Suprapubic skin (tissue), 4 donors: ENCODE data around the gene HDAC11. TPM values are rescaled to one million over a fixed set of nuclear protein-coding genes. Genes with fewer than 3 reads are reported as not detected.

Experiments used
- DNase-seq, 2 donors: peaks; one replicate each; pipeline ENCODE4 v3.0.0-alpha.2; 2019; ENCODE audit warnings: low spot score in 2 of 2
- H3K27ac ChIP-seq: fragments of 200-600 bp; sonication (generic); one replicate; pipeline ENCODE4 v1.5.1; 2019
- H3K27me3 ChIP-seq: fragments of 200-600 bp; sonication (generic); one replicate; pipeline ENCODE4 v1.5.1; 2019
- H3K36me3 ChIP-seq: fragments of 200-600 bp; sonication (generic); one replicate; pipeline ENCODE4 v1.5.1; 2019
- H3K4me1 ChIP-seq: fragments of 200-600 bp; sonication (generic); one replicate; pipeline ENCODE4 v1.5.1; 2019
- H3K4me3 ChIP-seq: fragments of 200-600 bp; sonication (generic); one replicate; pipeline ENCODE4 v1.5.1; 2019; ENCODE audit warnings: mild to moderate bottlenecking
- H3K9me3 ChIP-seq: fragments of 200-600 bp; sonication (generic); one replicate; pipeline ENCODE4 v1.5.1; 2019
- EP300 ChIP-seq: sonication (generic); formaldehyde crosslinking; IDR thresholded peaks from one replicate; pipeline ENCODE4 v1.6.1; 2017; ENCODE audit warnings: antibody characterized with exemption
- POLR2A ChIP-seq, 2 donors: fragments of 450-650 bp; IDR thresholded peaks; one replicate each; pipeline ENCODE4 v1.6.1; 2017; ENCODE audit warnings: antibody characterized with exemption in 2 of 2, mild to moderate bottlenecking in 2 of 2, moderate library complexity in 2 of 2
- POLR2AphosphoS5 ChIP-seq, 3 donors: sonication (generic); formaldehyde crosslinking; IDR thresholded peaks; one replicate each; pipeline ENCODE4 v1.6.1; 2017; ENCODE audit warnings: antibody characterized with exemption in 3 of 3
- WGBS: methylation state at CpG from one replicate; pipeline ENCODE4 v1.1.5; 2018; 5-methylcytosine and 5-hydroxymethylcytosine counted together
- total RNA-seq, 4 donors: library from RNA; depleted of rRNA; stranded (reverse); fragments of >200 nt; gene quantifications; one replicate each; pipeline ENCODE4 v1.1.0, GENCODE V29; 2016
- TF ChIP-seq, protein P1 (sequence below), 2 donors: fragments of 200-600 bp in 1 of 2; fragments of 450-650 bp in 1 of 2; sonication (generic) in 1 of 2; IDR thresholded peaks; one replicate each; pipeline ENCODE4 v1.5.1; 2016 to 2019; ENCODE audit warnings: antibody characterized with exemption in 2 of 2, mild to moderate bottlenecking in 1 of 2, moderate library complexity in 1 of 2

The HDAC11 gene
- total RNA-seq, 4 donors from 2014 or later: 16.7 to 28.3 (median 27.5) TPM

- no peaks in the 10 kb centered on the region for H3K27me3 ChIP-seq
- no peaks in the 10 kb centered on the region for H3K36me3 ChIP-seq
- H3K27ac ChIP-seq: peak overlapping the region; percentile 30
- H3K4me1 ChIP-seq: peaks cover 16% of the 10 kb centered on the region
- H3K4me3 ChIP-seq: peak overlapping the region; percentile 45
- WGBS: 3% methylated on average over 7 of the region's 7 CpGs
- no peak for TF ChIP-seq POLR2AphosphoS5 (IDR thresholded peaks at IDR 0.05)
- no peak for TF ChIP-seq POLR2A (IDR thresholded peaks at IDR 0.05)
- TF ChIP-seq, protein P1, sequence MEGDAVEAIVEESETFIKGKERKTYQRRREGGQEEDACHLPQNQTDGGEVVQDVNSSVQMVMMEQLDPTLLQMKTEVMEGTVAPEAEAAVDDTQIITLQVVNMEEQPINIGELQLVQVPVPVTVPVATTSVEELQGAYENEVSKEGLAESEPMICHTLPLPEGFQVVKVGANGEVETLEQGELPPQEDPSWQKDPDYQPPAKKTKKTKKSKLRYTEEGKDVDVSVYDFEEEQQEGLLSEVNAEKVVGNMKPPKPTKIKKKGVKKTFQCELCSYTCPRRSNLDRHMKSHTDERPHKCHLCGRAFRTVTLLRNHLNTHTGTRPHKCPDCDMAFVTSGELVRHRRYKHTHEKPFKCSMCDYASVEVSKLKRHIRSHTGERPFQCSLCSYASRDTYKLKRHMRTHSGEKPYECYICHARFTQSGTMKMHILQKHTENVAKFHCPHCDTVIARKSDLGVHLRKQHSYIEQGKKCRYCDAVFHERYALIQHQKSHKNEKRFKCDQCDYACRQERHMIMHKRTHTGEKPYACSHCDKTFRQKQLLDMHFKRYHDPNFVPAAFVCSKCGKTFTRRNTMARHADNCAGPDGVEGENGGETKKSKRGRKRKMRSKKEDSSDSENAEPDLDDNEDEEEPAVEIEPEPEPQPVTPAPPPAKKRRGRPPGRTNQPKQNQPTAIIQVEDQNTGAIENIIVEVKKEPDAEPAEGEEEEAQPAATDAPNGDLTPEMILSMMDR (IDR thresholded peaks at IDR 0.05): no peak
- no peak for TF ChIP-seq EP300
- H3K9me3 ChIP-seq: no peaks in the 10 kb centered on the region
- DNase-seq: no peak
Observed at GRCh38 chr3:13451301-13451673, 28.8 kb upstream of the HDAC11 start.

GRCh38 chr3:13452490-13453335, 27.4 kb upstream of the HDAC11 start:
- H3K4me3 ChIP-seq: peak overlapping the region; percentile 45
- H3K27ac ChIP-seq: peak overlapping the region; percentile 30
- TF ChIP-seq POLR2A (IDR thresholded peaks at IDR 0.05): no peak
- TF ChIP-seq, protein P1 (IDR thresholded peaks at IDR 0.05): peak; percentile 28 to 38
- no peaks in the 10 kb centered on the region for H3K27me3 ChIP-seq
- WGBS: 20% methylated on average over 12 of the region's 12 CpGs
- no peaks in the 10 kb centered on the region for H3K9me3 ChIP-seq
- peaks cover 22% of the 10 kb centered on the region for H3K4me1 ChIP-seq
- H3K36me3 ChIP-seq: no peaks in the 10 kb centered on the region
- DNase-seq: no peak

DNA sequence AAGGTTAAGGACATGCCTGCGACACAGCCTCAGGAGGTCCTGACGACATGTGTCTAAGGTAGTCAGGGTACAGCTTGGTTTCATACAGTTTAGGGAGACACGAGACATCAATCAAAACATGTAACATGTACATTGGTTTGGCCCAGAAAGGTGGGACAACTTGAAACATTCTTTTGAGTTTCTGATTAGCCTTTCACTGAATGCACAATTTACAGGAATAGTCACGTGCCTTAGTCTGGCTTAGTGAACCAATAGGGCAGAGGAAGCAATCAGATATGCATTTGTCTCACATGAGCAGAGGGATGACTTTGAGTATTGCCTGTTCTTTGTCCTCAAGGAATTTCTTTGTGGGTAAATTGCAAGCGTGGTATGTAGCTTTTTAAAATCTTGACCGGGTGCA, 24.5 kb upstream of the HDAC11 start:
- TF ChIP-seq POLR2AphosphoS5 (IDR thresholded peaks at IDR 0.05) (no peak), EP300 (no peak), POLR2A (IDR thresholded peaks at IDR 0.05) (no peak)
- TF ChIP-seq, protein P1 (IDR thresholded peaks at IDR 0.05): no peak
- Histone ChIP-seq H3K36me3 (no peaks in the 10 kb centered on the region), H3K4me3 (no peak overlapping the region), H3K4me1 (peaks cover 25% of the 10 kb centered on the region), H3K27me3 (no peaks in the 10 kb centered on the region), H3K9me3 (no peaks in the 10 kb centered on the region), H3K27ac (no peak overlapping the region)
- DNase-seq: no peak
- WGBS: 62% methylated on average over 6 of the region's 6 CpGs

- TF ChIP-seq EP300 (no peak), POLR2A (IDR thresholded peaks at IDR 0.05) (no peak)
- TF ChIP-seq, protein P1 (IDR thresholded peaks at IDR 0.05): no peak
- Histone ChIP-seq H3K4me1 (peaks cover 13% of the 10 kb centered on the region), H3K9me3 (no peaks in the 10 kb centered on the region), H3K36me3 (no peaks in the 10 kb centered on the region), H3K27ac (no peak overlapping the region), H3K27me3 (no peaks in the 10 kb centered on the region), H3K4me3 (no peak overlapping the region)
- DNase-seq: no peak
- WGBS: 69% methylated on average over 4 of the region's 4 CpGs
Observed at GRCh38 chr3:13457593-13457992, 22.5 kb upstream of the HDAC11 start.

GRCh38 chr3:13459605-13460340, 20.3 kb upstream of the HDAC11 start:
- no peak for DNase-seq
- H3K36me3 ChIP-seq: no peaks in the 10 kb centered on the region
- no peak overlapping the region for H3K4me3 ChIP-seq
- no peaks in the 10 kb centered on the region for H3K27me3 ChIP-seq
- peaks cover 12% of the 10 kb centered on the region for H3K4me1 ChIP-seq
- no peaks in the 10 kb centered on the region for H3K9me3 ChIP-seq
- no peak overlapping the region for H3K27ac ChIP-seq
- WGBS: 85% methylated on average over 9 of the region's 9 CpGs
- TF ChIP-seq POLR2AphosphoS5 (IDR thresholded peaks at IDR 0.05) (no peak), POLR2A (IDR thresholded peaks at IDR 0.05) (no peak), EP300 (no peak)
- TF ChIP-seq, protein P1 (IDR thresholded peaks at IDR 0.05): no peak
